ENCODE results near the gene ARHGEF7.
"Not testable (repeated sequence)": the region's sequence is repeated elsewhere in the genome, so short reads cannot be mapped to it uniquely, and the experiment has no call there.

The ARHGEF7 gene

GRCh38 chr13:111184458-111185401 is 69.6 kb downstream of the ARHGEF7 start:
- in situ Hi-C loops (cut with MboI; ENCODE audit: low pct_unique_long_range_greater_than_20kb, low sequenced_read_pairs, unreplicated experiment): no loop called here
- DNase-seq (ENCODE audit: low spot score): peak; percentile 74
- TF ChIP-seq CTCF (IDR thresholded peaks at IDR 0.05; ENCODE audit: extremely low read depth, insufficient read depth, missing control alignments): no peak

GRCh38 chr13:111186305-111186935 is 71.3 kb downstream of the ARHGEF7 start:
- no peak for TF ChIP-seq CTCF (IDR thresholded peaks at IDR 0.05; ENCODE audit: extremely low read depth, insufficient read depth, missing control alignments)
- in situ Hi-C loops (cut with MboI; ENCODE audit: low pct_unique_long_range_greater_than_20kb, low sequenced_read_pairs, unreplicated experiment): no loop called here
- DNase-seq (ENCODE audit: low spot score): no peak

DNA sequence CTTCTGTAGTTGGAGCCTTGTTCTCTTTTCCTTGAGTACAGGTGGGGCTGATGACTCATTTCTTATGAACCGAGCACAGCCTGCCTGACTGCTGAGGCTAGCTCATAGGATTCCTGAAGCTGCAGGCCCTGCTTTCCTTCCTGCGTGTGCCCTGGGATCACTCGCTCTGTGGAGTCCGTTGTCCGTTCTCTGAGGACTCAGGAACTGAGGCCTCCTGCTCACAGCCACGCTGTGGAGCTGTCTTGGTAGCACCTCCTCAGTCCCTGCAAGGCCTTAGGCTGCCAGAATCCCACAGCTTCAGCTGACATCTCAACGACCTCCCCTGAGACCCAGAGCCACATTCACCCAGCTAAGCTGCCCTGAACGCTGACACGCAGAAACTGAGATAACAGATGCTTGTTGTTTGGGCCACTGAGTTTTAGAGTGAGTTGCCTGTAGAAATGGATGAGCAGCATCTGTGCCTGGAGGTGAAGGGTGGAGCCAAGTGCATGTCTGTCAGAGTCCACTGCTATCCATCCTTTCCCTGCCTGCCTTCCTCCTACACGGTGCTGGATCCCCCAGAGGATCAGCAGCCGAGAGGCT is 72.9 kb downstream of the ARHGEF7 start:
- DNase-seq (ENCODE audit: low spot score): no peak
- TF ChIP-seq CTCF (IDR thresholded peaks at IDR 0.05; ENCODE audit: extremely low read depth, insufficient read depth, missing control alignments): no peak
- in situ Hi-C loops (cut with MboI; ENCODE audit: low pct_unique_long_range_greater_than_20kb, low sequenced_read_pairs, unreplicated experiment): no loop called here

- in situ Hi-C loops (cut with MboI; ENCODE audit: low pct_unique_long_range_greater_than_20kb, low sequenced_read_pairs, unreplicated experiment); DNase-seq (ENCODE audit: low spot score): not testable (repeated sequence)
Measured at GRCh38 chr13:111189064-111189505, 74.0 kb downstream of the ARHGEF7 start.

GRCh38 chr13:111189516-111189915 is 74.4 kb downstream of the ARHGEF7 start:
- in situ Hi-C loops (cut with MboI; ENCODE audit: low pct_unique_long_range_greater_than_20kb, low sequenced_read_pairs, unreplicated experiment): not testable (repeated sequence)

GRCh38 chr13:111193223-111193622 is 78.1 kb downstream of the ARHGEF7 start:
- DNase-seq (ENCODE audit: low spot score); in situ Hi-C loops (cut with MboI; ENCODE audit: low pct_unique_long_range_greater_than_20kb, low sequenced_read_pairs, unreplicated experiment): not testable (repeated sequence)

More at GRCh38 chr13:111189516-111189915, 74.4 kb downstream of the ARHGEF7 start:
- not testable (repeated sequence) for DNase-seq (ENCODE audit: low spot score)

DNA sequence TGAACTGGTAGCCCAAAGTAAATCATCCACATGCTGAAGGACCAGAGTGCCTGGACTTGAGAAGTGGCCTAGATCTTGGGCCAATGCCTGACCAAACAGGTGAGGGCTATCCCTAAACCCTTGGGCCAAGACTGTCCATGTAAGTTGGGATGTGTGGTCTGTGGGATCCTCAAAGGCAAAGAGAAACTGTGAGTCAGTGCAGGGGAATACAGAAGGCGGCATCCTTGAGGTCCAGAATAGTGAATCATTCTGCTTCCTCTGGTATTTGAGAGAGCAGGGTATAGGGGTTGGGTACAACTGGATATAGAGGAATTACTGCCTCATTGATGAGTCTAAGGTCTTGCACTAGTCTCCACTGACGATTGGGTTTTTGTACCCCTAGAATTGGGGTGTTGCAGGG is 79.5 kb downstream of the ARHGEF7 start:
- not testable (repeated sequence) for DNase-seq (ENCODE audit: low spot score)

DNA sequence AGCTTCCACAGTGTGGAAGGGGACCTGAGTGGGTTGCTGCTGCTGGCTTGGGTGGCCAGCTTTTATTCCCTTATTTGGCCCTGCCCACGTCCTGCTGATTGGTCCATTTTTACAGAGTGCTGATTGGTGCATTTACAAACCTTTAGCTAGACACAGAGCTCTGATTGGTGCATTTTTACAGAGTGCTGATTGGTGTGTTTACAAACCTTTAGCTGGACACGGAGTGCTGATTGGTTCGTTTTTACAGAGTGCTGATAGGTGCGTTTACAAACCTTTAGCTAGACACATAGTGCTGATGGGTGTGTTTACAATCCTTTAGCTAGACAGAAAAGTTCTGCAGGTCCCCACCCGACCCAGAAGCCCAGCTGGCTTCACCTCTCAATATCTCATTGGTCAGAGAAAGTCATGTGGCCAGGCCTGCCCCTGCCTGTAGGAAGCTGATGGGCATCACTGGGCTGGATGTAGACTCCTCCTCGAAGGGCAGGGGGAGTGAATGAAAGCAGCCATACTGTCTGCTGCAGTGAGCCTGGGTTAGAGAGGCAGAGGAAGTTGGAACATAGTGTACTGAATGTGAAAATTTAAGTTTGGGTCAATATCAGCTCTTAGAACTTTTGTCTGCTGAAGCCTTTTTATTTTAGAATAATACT is 83.7 kb downstream of the ARHGEF7 start:
- DNase-seq (ENCODE audit: low spot score); in situ Hi-C loops (cut with MboI; ENCODE audit: low pct_unique_long_range_greater_than_20kb, low sequenced_read_pairs, unreplicated experiment): not testable (repeated sequence)

More for the DNA sequence above, 79.5 kb downstream of the ARHGEF7 start:
- in situ Hi-C loops (cut with MboI; ENCODE audit: low pct_unique_long_range_greater_than_20kb, low sequenced_read_pairs, unreplicated experiment): not testable (repeated sequence)
